GM18951 (cell line): Measurements from ENCODE around the gene HSD11B2.

Source experiments
- POLR2A ChIP-seq: IDR thresholded peaks from 4 replicates; pipeline ENCODE4 v1.6.1; 2011; ENCODE audit warnings: mild to moderate bottlenecking; ENCODE audit not compliant: insufficient read length, insufficient read depth; ENCODE audit errors: extremely low read depth
- in situ Hi-C: fragments of 300-500 bp; cut with MboI; formaldehyde crosslinking; loops from one replicate; pipeline ENCODE4 v1.12.0; 2022; ENCODE audit warnings: low sequenced_read_pairs, mixed read lengths, inconsistent platforms; ENCODE audit not compliant: unreplicated experiment

Gene HSD11B2

DNA sequence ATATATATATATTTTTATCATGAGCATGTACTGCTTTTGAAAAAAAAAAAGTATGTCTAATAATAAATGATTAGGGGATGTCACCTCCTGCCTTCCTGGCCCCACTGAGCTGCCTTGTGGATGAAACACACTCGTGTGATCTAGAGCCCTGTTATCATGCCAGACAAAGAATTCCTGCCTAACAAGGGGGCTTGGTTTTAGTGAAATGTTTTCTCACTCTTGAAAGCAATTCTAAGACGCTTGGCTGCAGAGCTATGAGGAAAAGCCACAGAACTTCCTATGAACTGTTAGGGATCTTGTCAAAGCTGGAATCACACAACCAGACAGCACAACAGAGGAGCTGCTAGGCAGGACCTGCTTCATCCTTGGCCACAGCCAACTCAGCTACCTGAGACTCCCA is 18.6 kb upstream of the HSD11B2 start:
- no peak for TF ChIP-seq POLR2A
- in situ Hi-C loops = loop anchor here (25.0 kb wide), 1 partner anchor 450 kb away; the partner anchor contains the start of gene CES3

DNA sequence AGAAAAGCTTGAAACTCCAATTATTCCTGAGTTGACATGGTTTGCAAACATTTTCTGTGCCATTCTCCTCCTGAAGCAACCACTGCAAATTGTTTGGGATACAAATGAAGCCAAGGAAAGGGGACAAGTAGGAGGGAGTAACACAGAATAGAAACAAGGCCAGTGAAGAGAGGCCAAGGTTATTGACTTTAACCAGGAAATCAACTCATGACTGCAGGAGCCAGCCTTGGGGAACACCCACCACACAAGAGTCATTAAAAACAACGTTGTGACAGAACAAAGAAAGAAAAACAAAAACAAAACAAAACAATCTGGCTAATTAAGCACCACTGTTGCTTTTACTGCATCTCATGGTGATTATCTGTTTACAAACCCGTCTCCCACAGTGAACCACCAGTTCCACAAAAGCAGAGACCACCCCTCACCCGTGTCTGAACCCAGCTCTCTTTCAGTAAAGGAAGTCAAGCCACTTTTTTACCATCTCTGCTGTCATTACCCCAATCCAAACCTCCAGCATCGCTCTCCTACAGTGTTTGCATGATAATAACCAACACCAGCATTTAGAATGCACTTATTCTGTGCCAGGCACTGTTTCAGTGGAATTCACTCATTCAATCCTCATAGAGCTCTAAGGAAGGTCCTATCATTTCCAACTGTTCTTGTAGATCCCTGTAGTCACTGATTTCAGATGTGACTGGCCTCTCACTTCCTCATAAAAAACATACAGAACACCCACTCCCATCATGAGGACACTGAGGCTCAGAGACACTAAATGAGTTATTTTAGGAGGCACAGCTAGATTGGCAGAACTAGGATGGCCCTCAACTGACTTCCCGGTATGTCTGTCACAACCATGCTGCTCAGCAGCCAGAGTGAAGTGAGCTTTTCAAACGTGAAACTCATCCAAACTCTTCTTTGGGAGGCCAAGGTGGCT is 16.7 kb upstream of the HSD11B2 start:
- TF ChIP-seq POLR2A = no peak
- in situ Hi-C loops = loop anchor here (25.0 kb wide), 1 partner anchor 452 kb away; the partner anchor contains the start of gene CES3

DNA sequence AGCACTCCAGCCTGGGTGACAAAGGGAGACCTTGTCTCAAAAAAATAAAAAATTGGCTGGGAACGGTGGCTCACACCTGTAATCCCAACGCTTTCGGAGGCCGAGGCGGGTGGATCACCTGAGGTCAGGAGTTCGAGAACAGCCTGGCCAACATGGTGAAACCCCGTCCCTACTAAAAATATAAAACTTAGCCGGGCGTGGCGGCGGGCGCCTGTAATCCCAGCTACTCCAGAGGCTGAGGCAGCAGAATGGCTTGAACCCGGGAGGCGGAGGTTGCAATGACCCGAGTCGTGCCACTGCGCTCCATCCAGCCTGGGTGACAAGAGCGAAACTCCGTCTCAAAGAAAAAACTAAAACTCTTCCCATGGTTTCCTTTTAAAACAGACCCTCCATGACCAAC is 15.5 kb upstream of the HSD11B2 start:
- in situ Hi-C loops = loop anchor here (25.0 kb wide), 1 partner anchor 453 kb away; the partner anchor contains the start of gene CES3

DNA sequence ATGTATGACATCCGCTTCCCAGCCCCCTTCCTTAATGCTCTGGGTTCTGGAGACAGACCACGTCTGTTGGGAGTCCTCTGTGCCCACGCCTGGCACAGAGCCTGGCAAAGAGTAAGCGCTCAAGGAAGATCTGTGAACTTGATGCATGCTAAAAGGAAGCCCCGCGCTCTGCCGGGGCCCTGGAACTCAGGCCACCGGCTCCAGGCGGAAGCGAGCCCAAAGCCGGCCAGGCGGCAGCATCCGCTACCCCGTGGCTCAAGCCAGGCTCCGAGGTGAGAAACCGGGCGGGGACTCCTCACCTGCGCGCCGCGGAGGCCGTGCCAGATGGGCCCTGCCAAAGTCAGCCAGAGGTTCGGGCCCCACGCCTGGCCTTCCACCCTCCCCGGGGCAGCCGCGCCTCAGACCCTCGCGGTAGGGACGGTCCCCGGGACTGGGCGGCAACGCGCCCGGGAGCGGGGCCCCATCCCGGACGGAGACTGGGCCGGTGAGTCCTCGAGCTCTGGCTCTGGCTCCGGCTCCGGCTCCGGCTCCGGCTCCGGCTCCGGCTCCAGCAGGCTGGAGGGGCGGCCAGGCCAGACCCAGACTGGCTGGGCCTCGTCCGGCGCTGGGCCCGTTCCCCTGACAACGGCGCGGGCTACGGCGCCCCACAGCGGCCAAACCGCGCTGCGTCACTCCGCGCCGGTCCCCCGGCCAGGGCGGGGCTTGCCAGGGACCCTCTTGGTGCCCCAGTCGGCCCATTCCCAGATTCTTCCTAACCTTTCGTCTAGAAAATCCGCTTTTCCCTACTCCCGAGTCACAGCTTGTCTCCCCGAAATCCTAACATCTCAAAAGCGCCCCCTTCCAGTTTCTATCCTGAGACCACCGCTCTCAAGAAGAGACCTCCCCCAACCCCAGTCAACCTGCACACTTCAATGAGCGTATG is 14.8 kb upstream of the HSD11B2 start, which contains the start of gene ZDHHC1:
Gene ZDHHC1 (minus strand): TSS at position 606 of the 922 bp plus-strand sequence. CDS start 8,702 bp downstream, outside the sequence.
- in situ Hi-C loops = loop anchor here (25.0 kb wide), 1 partner anchor 454 kb away; the partner anchor contains the start of gene CES3
- TF ChIP-seq POLR2A = no peak

DNA sequence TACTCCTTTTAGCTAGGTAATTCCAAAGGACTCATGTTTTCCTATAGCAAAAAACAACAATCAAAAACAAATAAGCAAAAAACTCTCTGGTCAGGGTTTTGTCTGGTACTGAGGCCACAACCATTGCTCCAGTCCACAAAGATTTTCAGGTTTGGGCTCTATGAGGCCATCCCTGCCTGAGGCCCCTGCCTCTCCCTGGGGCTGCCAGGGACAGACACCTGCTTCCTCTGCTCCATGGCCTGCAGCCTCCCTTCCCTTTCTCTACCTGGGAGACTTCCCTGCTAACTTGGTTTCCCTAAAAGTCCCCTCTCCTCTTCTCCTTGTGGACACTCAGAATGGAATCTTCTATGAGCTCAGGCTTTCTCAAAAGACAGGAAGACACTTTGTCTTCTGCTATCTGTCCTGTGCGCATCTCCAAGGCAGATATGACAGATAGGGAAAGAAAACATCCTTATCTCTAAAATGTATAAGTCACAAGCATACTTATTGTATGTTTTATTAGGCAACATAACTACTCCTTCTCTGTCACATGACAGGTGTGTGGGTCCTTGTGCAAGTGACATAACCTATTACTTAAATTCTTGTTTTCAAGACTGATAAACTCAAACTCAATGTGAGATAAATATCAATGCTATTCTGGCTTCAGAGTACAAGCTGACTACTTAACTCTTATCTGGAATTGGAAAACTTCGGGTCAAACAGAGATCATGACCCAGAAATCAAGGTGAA is 13.4 kb upstream of the HSD11B2 start:
- TF ChIP-seq POLR2A = no peak
- in situ Hi-C loops = loop anchor here (25.0 kb wide), 1 partner anchor 455 kb away; the partner anchor contains the start of gene CES3

DNA sequence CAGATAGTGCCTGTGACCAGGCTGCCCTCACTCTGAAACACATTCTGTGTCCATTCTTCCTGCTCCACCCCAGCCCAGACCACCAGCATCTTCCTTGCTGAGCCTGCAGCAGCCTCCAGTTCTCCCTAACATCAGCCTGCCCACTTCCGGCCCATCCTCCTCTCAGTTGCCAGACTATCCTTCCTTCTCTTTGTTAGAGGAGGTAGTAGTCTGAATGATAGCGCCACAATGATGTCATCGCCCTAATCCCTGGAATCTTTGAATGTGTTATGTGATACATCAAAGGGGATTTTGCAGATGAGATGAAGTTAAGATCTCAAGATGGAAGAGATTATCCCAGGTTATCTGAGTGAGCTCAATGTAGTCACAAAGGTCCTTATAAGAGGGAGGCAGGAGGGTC is 11.4 kb upstream of the HSD11B2 start:
- in situ Hi-C loops = loop anchor here (25.0 kb wide), 1 partner anchor 457 kb away; the partner anchor contains the start of gene CES3
- no peak for TF ChIP-seq POLR2A

DNA sequence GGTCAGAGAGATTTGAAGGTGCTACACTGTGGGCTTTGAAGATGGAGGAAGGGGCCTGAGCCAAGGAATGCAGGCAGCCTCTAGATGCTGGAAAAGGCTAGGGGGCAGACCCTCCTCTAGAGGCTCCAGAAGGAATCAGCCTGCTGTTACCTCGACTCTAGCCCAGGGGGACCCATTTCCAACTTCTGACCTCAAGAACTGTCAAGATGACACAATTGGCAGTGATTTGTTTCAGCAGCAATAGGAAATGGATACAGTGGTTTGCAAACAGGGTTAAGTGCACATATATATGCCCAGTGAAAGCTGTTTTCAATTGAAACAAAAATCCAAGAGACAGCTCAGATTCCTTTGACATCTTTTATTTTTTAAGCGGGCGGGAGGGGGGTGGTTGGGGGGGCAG is 11.0 kb upstream of the HSD11B2 start:
- no peak for TF ChIP-seq POLR2A

DNA sequence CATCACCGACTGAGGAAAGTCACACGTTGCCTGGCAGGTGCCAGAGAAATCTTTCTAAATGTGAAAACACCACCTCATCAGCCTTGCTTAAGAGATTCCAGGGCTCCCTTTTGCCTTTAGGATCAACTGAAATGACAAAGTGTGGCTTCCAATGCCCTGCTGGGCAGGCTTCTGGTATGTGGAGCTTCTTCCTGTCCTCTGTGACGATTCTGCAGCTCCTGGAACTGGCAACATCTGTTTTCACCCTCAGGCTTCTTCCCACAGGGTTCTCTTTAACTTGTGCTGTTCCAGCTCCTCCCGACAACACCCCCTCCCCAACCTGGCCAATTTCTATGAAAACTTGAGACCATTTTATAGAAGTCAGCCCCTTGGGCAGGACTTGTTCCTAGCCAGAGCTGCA is 9.9 kb upstream of the HSD11B2 start:
- in situ Hi-C loops = loop anchor here (25.0 kb wide), 1 partner anchor 459 kb away; the partner anchor contains the start of gene CES3
- TF ChIP-seq POLR2A = no peak

More for the DNA sequence above, 11.0 kb upstream of the HSD11B2 start:
- in situ Hi-C loops = loop anchor here (25.0 kb wide), 1 partner anchor 458 kb away; the partner anchor contains the start of gene CES3

DNA sequence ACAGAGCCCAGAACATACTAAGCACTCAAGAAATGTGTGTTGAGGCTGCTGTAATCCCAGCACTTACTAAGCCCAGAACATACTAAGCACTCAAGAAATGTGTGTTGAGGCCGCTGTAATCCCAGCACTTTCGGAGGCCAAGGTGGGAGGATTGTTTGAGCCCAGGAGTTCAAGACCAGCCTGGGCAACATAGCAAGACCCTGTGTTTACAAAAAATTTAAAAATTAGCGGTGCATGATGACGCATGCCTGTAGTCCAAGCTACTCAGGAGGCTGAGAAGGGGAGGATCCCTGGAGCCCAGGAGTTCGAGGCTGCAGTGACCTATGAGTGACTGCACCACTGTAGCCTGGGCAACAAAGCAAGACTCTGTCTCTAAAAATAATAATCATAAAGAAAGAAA is 7.9 kb upstream of the HSD11B2 start:
- in situ Hi-C loops = loop anchor here (25.0 kb wide), 1 partner anchor 461 kb away; the partner anchor contains the start of gene CES3
- no peak for TF ChIP-seq POLR2A

DNA sequence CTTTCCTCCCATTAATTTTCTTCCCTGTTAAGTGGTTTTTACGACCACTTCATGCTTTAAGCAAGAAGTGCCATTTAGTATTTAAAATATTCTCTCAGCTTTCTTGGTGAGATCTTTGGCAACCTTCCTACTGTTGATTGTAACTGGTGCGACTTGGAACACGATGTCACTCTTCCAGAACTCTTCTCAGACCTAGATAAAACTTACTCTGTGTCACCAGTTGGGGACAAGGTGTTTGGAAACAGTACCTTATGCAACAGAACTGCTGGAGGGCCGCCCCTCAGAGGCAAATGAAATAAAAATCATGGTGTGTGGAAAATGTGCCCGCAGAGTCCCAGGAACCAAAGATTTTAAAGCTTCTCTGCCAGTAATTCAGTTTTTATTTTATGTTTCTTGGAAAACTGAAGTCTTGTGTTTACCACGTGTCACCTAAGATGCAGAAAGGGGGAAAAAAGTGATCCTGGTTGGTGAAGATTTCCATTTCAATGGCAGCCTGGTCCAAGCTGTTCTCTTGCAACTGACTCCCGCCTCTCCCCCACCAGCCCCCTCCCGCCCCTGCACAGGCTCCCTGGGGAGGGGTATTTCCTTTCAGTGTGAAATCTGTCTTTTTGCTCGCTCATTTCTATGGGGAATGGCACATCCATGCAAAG is 7.2 kb upstream of the HSD11B2 start:
- no peak for TF ChIP-seq POLR2A
- in situ Hi-C loops = loop anchor here (25.0 kb wide), 1 partner anchor 461 kb away; the partner anchor contains the start of gene CES3

DNA sequence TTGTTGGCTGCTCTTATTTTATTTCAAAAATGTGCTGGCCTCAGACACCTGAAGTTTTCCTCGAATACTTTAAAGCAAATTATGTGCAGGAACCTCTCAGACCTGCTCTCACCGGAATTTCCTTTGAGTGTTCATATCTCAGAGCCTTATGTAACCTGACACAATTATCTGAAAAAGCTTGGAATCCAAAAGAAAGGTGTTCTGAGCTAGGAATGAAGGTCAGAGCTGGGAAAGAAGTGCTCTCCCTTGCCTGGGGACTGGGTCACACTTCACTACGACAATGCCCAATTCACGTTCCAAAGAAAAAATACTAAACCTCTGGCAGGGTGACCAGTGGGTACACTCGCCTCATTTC is 6.7 kb upstream of the HSD11B2 start:
- in situ Hi-C loops = loop anchor here (25.0 kb wide), 1 partner anchor 462 kb away; the partner anchor contains the start of gene CES3
- no peak for TF ChIP-seq POLR2A

DNA sequence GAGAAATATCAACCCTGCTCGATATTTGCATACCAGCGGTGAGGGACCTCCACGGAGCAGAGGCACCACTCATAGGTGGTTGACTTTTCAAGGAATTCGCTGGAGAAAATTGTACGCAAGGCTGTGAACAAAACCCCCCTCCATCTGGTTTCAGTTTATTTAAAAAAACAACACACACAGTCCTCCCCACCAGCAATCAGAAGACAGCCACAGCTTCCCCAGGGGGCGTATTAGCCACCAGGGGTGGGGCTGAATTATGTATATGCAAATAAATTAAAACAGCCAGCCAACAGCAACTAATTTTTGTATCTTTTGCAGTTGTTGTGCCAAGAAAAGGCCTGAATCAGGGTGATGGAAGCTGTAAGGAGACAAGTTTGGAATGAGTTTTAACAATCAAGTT is 5.9 kb upstream of the HSD11B2 start:
- no peak for TF ChIP-seq POLR2A
- in situ Hi-C loops = no loop called here
